Measurements from ENCODE around the gene NPC1L1. TPM values are rescaled to one million over a fixed set of nuclear protein-coding genes. Genes with fewer than 3 reads are reported as not detected.

Gene NPC1L1
- total RNA-seq, 6 experiments from 2014 or later, result 17.0 to 49.8 (median 21.1) TPM

GRCh38 chr7:44465490-44465889 lies 75.6 kb downstream of the NPC1L1 start:
- Histone ChIP-seq H3K9me3 (no peaks in the 10 kb centered on the region), H3K4me3 (no peak overlapping the region), H3K36me3 (peaks cover 0 to 13% (median 0%) of the 10 kb centered on the region in 4 donors), H3K27me3 (no peaks in the 10 kb centered on the region), H3K27ac (no peak overlapping the region), H3K4me1 (peaks cover 0 to 36% (median 7%) of the 10 kb centered on the region in 4 donors)
- intact Hi-C loops (cut with DNase I), result no loop called here
- TF ChIP-seq CTCF (IDR thresholded peaks at IDR 0.05), result no peak
- ATAC-seq (no peak), DNase-seq (no peak)
- 71% methylated on average over 5 of the region's 5 CpGs for WGBS (ENCODE audit: insufficient coverage, low coverage, low lambda C conversion rate, missing lambda C conversion rate)

- no peaks in the 10 kb centered on the region for H3K27me3 ChIP-seq
- peak in 3 of 4 donors; percentile 12 to 13 (median 12) for TF ChIP-seq CTCF (IDR thresholded peaks at IDR 0.05)
- TF ChIP-seq POLR2A (IDR thresholded peaks at IDR 0.05), result no peak
- no peaks in the 10 kb centered on the region for H3K9me3 ChIP-seq
- peaks cover 0 to 13% (median 0%) of the 10 kb centered on the region in 4 donors for H3K36me3 ChIP-seq
- H3K27ac ChIP-seq, result no peak overlapping the region
- intact Hi-C loops (cut with DNase I), result no loop called here
- no CpG with 5 or more reads among the region's 1 CpG for WGBS (ENCODE audit: insufficient coverage, low coverage, low lambda C conversion rate, missing lambda C conversion rate)
- H3K4me1 ChIP-seq, result peaks cover 0 to 14% (median 0%) of the 10 kb centered on the region in 4 donors
- ATAC-seq (no peak), DNase-seq (no peak)
- H3K4me3 ChIP-seq, result no peak overlapping the region
Measured at GRCh38 chr7:44463169-44463808, 77.8 kb downstream of the NPC1L1 start.

Small RNAs within 50 kb of the gene (small RNA-seq; reads per million reads assigned to genes)
- gene RNU6-1097P, result 0 reads per million in 2 experiments

Other genes with a start within 250 kb of the NPC1L1 start
- gene CAMK2B, start 215.7 kb downstream of the NPC1L1 start, total RNA-seq, result 1 to 10 TPM; 2.1 to 5.1 (median 3.3) TPM
- gene NUDCD3, start 50.7 kb downstream of the NPC1L1 start, total RNA-seq, result 10 to 100 TPM; 24.4 to 47.1 (median 42.5) TPM
- gene DDX56, start 32.6 kb upstream of the NPC1L1 start, total RNA-seq, result 10 to 100 TPM; 31.8 to 42.2 (median 36.5) TPM
- 10 to 100 TPM; 32.5 to 91.1 (median 41.7) TPM for gene TMED4, start 40.9 kb upstream of the NPC1L1 start, total RNA-seq
- 10 to 100 TPM; 46.6 to 63.2 (median 55.8) TPM for gene OGDH, start 65.3 kb upstream of the NPC1L1 start, total RNA-seq
- 10 to 100 TPM in 4 of 6 experiments, 1 to 10 TPM in 2; 8.6 to 36.3 (median 28.6) TPM for gene ZMIZ2, start 207.5 kb upstream of the NPC1L1 start, total RNA-seq